KOPT-K1 (cell line): ENCODE measurements around the gene ABHD16B.
"Not testable (repeated sequence)": the region's sequence is repeated elsewhere in the genome, so short reads cannot be mapped to it uniquely, and the experiment has no call there.

Experiments used
- H3K27ac ChIP-seq: fragments of 200-600 bp; sonication (generic); 2 replicates; pipeline ENCODE4 v1.5.1; 2016; ENCODE audit warnings: antibody characterized with exemption, mild to moderate bottlenecking, low read depth, low read length; ENCODE audit not compliant: poor library complexity, severe bottlenecking
- H3K36me3 ChIP-seq: fragments of 200-600 bp; sonication (generic); 2 replicates; pipeline ENCODE4 v1.5.1; 2017; ENCODE audit warnings: antibody characterized with exemption, mild to moderate bottlenecking, low read length, moderate library complexity; ENCODE audit not compliant: insufficient read depth
- H3K9me3 ChIP-seq: fragments of 200-600 bp; sonication (generic); 2 replicates; pipeline ENCODE4 v1.5.1; 2017; ENCODE audit warnings: antibody characterized with exemption, low read length, mild to moderate bottlenecking; ENCODE audit not compliant: insufficient read depth, poor library complexity, severe bottlenecking

The ABHD16B gene

DNA sequence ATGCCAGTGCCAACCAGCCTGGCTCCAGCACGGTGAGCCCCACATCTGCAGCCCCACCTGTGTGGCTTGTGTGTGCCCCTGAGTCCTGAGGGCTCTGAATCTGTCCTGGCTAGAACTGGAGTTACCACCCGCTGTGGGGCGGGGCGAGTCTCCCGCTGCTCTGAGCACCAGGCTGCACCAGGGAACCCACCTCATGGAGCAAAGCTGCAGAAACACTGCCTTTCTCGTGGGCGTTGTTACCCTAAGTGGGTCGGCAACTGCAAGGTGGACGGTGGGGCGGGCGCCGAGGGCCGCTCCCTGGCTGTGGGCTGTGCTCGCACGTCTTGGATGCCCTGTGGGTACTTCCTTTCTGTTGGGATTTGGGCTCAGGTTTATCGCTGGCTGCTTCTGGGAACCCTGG is 17.5 kb upstream of the ABHD16B start:
- Histone ChIP-seq H3K36me3 (no peaks in the 10 kb centered on the region), H3K27ac (no peak overlapping the region)

GRCh38 chr20:63844511-63844991 is 16.7 kb upstream of the ABHD16B start:
- H3K9me3 ChIP-seq, result no peaks in the 10 kb centered on the region
- H3K27ac ChIP-seq, result no peak overlapping the region
- no peaks in the 10 kb centered on the region for H3K36me3 ChIP-seq

More for the DNA sequence above, 17.5 kb upstream of the ABHD16B start:
- no peaks in the 10 kb centered on the region for H3K9me3 ChIP-seq

- H3K36me3 ChIP-seq, result no peaks in the 10 kb centered on the region
- H3K27ac ChIP-seq, result no peak overlapping the region
- no peaks in the 10 kb centered on the region for H3K9me3 ChIP-seq
These were observed 15.0 kb upstream of the ABHD16B start for GRCh38 chr20:63846128-63846771.

DNA sequence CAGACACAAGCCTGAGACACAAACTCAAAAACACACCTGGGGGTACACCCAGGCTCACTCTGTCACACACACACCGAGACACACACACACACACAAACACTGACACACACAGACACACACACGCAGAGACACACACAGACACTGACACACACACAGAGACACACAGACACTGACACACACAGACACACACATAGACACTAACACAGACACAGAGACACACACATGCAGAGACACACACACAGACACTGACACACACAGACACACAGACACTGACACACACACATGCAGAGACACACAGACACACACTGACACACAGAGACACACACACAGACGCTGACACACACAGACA is 14.4 kb upstream of the ABHD16B start:
- H3K27ac ChIP-seq, result no peak overlapping the region
- H3K36me3 ChIP-seq, result no peaks in the 10 kb centered on the region
- H3K9me3 ChIP-seq, result no peaks in the 10 kb centered on the region

GRCh38 chr20:63847237-63848002 is 13.9 kb upstream of the ABHD16B start:
- H3K27ac ChIP-seq, result no peak overlapping the region
- no peaks in the 10 kb centered on the region for H3K36me3 ChIP-seq
- no peaks in the 10 kb centered on the region for H3K9me3 ChIP-seq

DNA sequence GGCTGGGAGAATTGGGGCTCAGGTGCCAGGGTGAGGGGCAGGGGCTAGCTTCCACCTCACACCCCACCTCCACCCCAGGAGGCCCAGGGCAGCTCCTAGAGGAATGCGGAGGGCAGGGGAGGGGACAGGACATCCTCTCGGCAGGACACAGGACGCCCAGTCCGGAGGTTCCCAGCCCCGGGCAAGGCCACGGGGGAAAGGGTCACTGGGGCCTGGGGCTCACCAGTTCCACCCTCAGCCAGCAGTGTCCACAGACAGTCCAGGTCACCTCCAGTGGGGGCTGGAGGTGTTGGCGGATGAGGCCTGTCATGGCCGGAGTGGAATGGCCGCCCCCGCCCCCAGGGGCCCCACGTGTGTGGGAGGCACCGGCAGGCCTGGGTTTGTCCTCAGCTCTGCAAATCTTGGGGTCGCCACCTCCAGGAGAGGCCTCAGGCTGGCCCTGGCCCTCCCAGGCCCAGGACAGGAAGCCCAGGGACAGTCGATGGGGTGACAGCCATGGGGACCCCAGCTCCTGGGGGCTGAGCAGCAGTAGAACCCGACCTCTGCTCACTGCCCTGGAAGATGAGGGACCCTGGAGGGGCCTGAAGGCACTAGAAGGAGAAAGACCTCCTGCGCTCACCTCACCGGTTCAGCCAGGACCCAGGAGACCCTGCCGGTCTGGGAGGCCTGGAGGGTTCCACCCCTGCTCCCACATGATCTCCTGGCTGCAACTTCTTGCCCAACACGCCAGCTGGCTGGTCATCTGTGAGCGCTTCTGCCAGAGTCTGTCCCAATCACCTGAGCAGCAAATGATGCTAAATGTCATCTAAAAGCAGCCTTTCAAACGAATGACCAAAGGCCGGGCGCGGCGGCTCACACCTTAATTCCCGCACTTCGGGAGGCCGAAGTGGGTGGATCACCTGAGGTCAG is 13.0 kb upstream of the ABHD16B start:
- Histone ChIP-seq H3K27ac (no peak overlapping the region), H3K9me3 (no peaks in the 10 kb centered on the region), H3K36me3 (no peaks in the 10 kb centered on the region)

GRCh38 chr20:63850689-63851547 is 10.4 kb upstream of the ABHD16B start:
- no peak overlapping the region for H3K27ac ChIP-seq
- no peaks in the 10 kb centered on the region for H3K9me3 ChIP-seq
- no peaks in the 10 kb centered on the region for H3K36me3 ChIP-seq

GRCh38 chr20:63851548-63851943 is 9.8 kb upstream of the ABHD16B start:
- H3K36me3 ChIP-seq, H3K9me3 ChIP-seq, H3K27ac ChIP-seq: not testable (repeated sequence)

- not testable (repeated sequence) for H3K36me3 ChIP-seq, H3K27ac ChIP-seq, H3K9me3 ChIP-seq
These were observed 7.6 kb upstream of the ABHD16B start for GRCh38 chr20:63853733-63854068.

GRCh38 chr20:63854069-63854765 is 7.1 kb upstream of the ABHD16B start:
- H3K27ac ChIP-seq, result no peak overlapping the region
- no peaks in the 10 kb centered on the region for H3K9me3 ChIP-seq
- H3K36me3 ChIP-seq, result no peaks in the 10 kb centered on the region

- Histone ChIP-seq H3K27ac (no peak overlapping the region), H3K36me3 (no peaks in the 10 kb centered on the region), H3K9me3 (no peaks in the 10 kb centered on the region)
These were observed 6.4 kb upstream of the ABHD16B start for GRCh38 chr20:63854766-63855362.

- no peak overlapping the region for H3K27ac ChIP-seq
- H3K36me3 ChIP-seq, result no peaks in the 10 kb centered on the region
- H3K9me3 ChIP-seq, result no peaks in the 10 kb centered on the region
These were observed 5.8 kb upstream of the ABHD16B start for GRCh38 chr20:63855363-63856097.

GRCh38 chr20:63856098-63856511 is 5.2 kb upstream of the ABHD16B start:
- H3K27ac ChIP-seq, result no peak overlapping the region
- H3K36me3 ChIP-seq, result 0 out of 2 replicates have a peak, but pooled peaks cover 3% of the 10 kb centered on the region
- H3K9me3 ChIP-seq, result no peaks in the 10 kb centered on the region
